CD4-positive, CD25-positive, alpha-beta regulatory T cell (primary cell): ENCODE results near the gene MOG. TPM values are rescaled to one million over a fixed set of nuclear protein-coding genes. Genes with fewer than 3 reads are reported as not detected.

Experiments used
- ATAC-seq, 2 donors: fragments of 150-1000 bp; cut with Tn5 transposase; one replicate each; pipeline ENCODE4 v1.10.0; 2021; ENCODE audit warnings: low read depth in 2 of 2, moderate number of reproducible peaks in 2 of 2, moderate library complexity in 1 of 2
- DNase-seq, 3 donors: peaks; one replicate each; pipeline versions ENCODE4 v3.0.0 to v3.0.0-alpha.2; 2012 to 2022; ENCODE audit warnings: mixed read lengths in 1 of 3
- H3K27ac ChIP-seq: one replicate; pipeline ENCODE4 v1.7.0; 2013; ENCODE audit warnings: mild to moderate bottlenecking, low read length; ENCODE audit not compliant: insufficient read depth, poor library complexity, severe bottlenecking
- H3K27me3 ChIP-seq: one replicate; pipeline ENCODE4 v1.7.0; 2013; ENCODE audit warnings: low read length; ENCODE audit not compliant: control insufficient read depth, insufficient read depth
- H3K36me3 ChIP-seq: one replicate; pipeline ENCODE4 v1.7.0; 2013; ENCODE audit warnings: mild to moderate bottlenecking, low read length, moderate library complexity; ENCODE audit not compliant: control insufficient read depth, insufficient read depth
- H3K4me1 ChIP-seq: 2 replicates; pipeline ENCODE4 v1.7.0; 2013; ENCODE audit warnings: mild to moderate bottlenecking, low read length; ENCODE audit not compliant: insufficient read depth, control insufficient read depth, poor library complexity, severe bottlenecking
- H3K4me3 ChIP-seq: one replicate; pipeline ENCODE4 v1.7.0; 2013; ENCODE audit warnings: low read depth, mild to moderate bottlenecking, low read length, moderate library complexity
- H3K9me3 ChIP-seq, 2 experiments: 1 replicate in 1 of 2; 2 replicates in 1 of 2; pipeline ENCODE4 v1.7.0; 2013; ENCODE audit warnings: low read length in 2 of 2, mild to moderate bottlenecking in 1 of 2, moderate library complexity in 1 of 2; ENCODE audit not compliant: control insufficient read depth in 2 of 2
- H3K27ac Mint-ChIP-seq, 3 donors: one replicate each; pipeline ENCODE4 v1.8.0; 2020 to 2022; ENCODE audit warnings: mild to moderate bottlenecking in 3 of 3, mixed read lengths in 3 of 3, moderate library complexity in 2 of 3
- H3K27me3 Mint-ChIP-seq: one replicate; pipeline ENCODE4 v1.8.0; 2022; ENCODE audit warnings: mild to moderate bottlenecking, mixed read lengths
- H3K36me3 Mint-ChIP-seq: one replicate; pipeline ENCODE4 v1.8.0; 2020; ENCODE audit warnings: mixed read lengths
- H3K4me1 Mint-ChIP-seq, 4 donors: one replicate each; pipeline ENCODE4 v1.8.0; 2020 to 2022; ENCODE audit warnings: mixed read lengths in 4 of 4, mild to moderate bottlenecking in 1 of 4
- H3K4me3 Mint-ChIP-seq, 4 donors: one replicate each; pipeline ENCODE4 v1.8.0; 2020 to 2022; ENCODE audit warnings: mild to moderate bottlenecking in 4 of 4, mixed read lengths in 4 of 4, moderate library complexity in 3 of 4
- H3K9me3 Mint-ChIP-seq, 7 donors: one replicate each; pipeline ENCODE4 v1.8.0; 2020 to 2022; ENCODE audit warnings: mixed read lengths in 7 of 7, mild to moderate bottlenecking in 3 of 7, moderate library complexity in 2 of 7
- polyA plus RNA-seq, 4 donors: library from polyadenylated mRNA; unstranded; fragments of 300-500 nt; fragmentation: Illumina TruSeq; gene quantifications; one replicate each; pipeline ENCODE4 v1.2.3, GENCODE V29; 2021
- total RNA-seq: library from RNA; stranded (reverse); gene quantifications from one replicate; pipeline ENCODE4 v1.2.3, GENCODE V29; 2022

The MOG gene
- total and polyA plus RNA-seq, 5 donors from 2014 or later: not detected

- H3K4me3 ChIP-seq: peak overlapping the region; percentile 78
- Mint-ChIP-seq H3K36me3 (no peaks in the 10 kb centered on the region), H3K4me1 (peaks cover 14 to 46% (median 33%) of the 10 kb centered on the region in 4 donors), H3K9me3 (no peaks in the 10 kb centered on the region), H3K27me3 (peaks cover 7% of the 10 kb centered on the region), H3K27ac (peak overlapping the region; percentile 84 to 94 (median 89)), H3K4me3 (peak overlapping the region; percentile 73 to 85 (median 80))
- ATAC-seq: peak; percentile 89 to 90
- H3K4me1 ChIP-seq: peaks cover 26% of the 10 kb centered on the region
- H3K9me3 ChIP-seq: no peaks in the 10 kb centered on the region
- peak; percentile 17 to 94 (median 88) for DNase-seq
- H3K27ac ChIP-seq: peak overlapping the region; percentile 65
- no peaks in the 10 kb centered on the region for H3K36me3 ChIP-seq
- H3K27me3 ChIP-seq: no peaks in the 10 kb centered on the region
Observed at GRCh38 chr6:29708432-29709179, 51.7 kb downstream of the MOG start.

- H3K36me3 Mint-ChIP-seq: no peaks in the 10 kb centered on the region
- peaks cover 7% of the 10 kb centered on the region for H3K27me3 Mint-ChIP-seq
- Histone ChIP-seq H3K4me3 (peak overlapping the region; percentile 78), H3K36me3 (no peaks in the 10 kb centered on the region), H3K9me3 (no peaks in the 10 kb centered on the region), H3K4me1 (peaks cover 26% of the 10 kb centered on the region), H3K27ac (peak overlapping the region; percentile 65), H3K27me3 (no peaks in the 10 kb centered on the region)
- peak overlapping the region; percentile 73 to 85 (median 80) for H3K4me3 Mint-ChIP-seq
- no peaks in the 10 kb centered on the region for H3K9me3 Mint-ChIP-seq
- peaks cover 14 to 46% (median 33%) of the 10 kb centered on the region in 4 donors for H3K4me1 Mint-ChIP-seq
- H3K27ac Mint-ChIP-seq: peak overlapping the region; percentile 84 to 94 (median 89)
- DNase-seq (no peak), ATAC-seq (no peak)
Observed at GRCh38 chr6:29709188-29709587, 52.3 kb downstream of the MOG start.

GRCh38 chr6:29710281-29710941 is 53.5 kb downstream of the MOG start:
- Mint-ChIP-seq H3K4me3 (peak overlapping the region in 1 of 4 donors; percentile 50), H3K27ac (peak overlapping the region in 1 of 3 donors; percentile 37), H3K9me3 (no peaks in the 10 kb centered on the region), H3K27me3 (no peaks in the 10 kb centered on the region), H3K4me1 (peaks cover 14 to 46% (median 37%) of the 10 kb centered on the region in 4 donors), H3K36me3 (no peaks in the 10 kb centered on the region)
- Histone ChIP-seq H3K9me3 (no peaks in the 10 kb centered on the region), H3K27ac (no peak overlapping the region), H3K36me3 (no peaks in the 10 kb centered on the region), H3K4me3 (no peak overlapping the region), H3K27me3 (no peaks in the 10 kb centered on the region), H3K4me1 (peaks cover 26% of the 10 kb centered on the region)
- no peak for DNase-seq
- no peak for ATAC-seq

- no peak overlapping the region for H3K4me3 Mint-ChIP-seq
- H3K4me1 Mint-ChIP-seq: peaks cover 2 to 36% (median 13%) of the 10 kb centered on the region in 4 donors
- no peak overlapping the region for H3K4me3 ChIP-seq
Observed at GRCh38 chr6:29720863-29721262, 64.0 kb downstream of the MOG start.

More at GRCh38 chr6:29720863-29721262, 64.0 kb downstream of the MOG start:
- Histone ChIP-seq H3K4me1 (peaks cover 23% of the 10 kb centered on the region), H3K27ac (no peak overlapping the region), H3K9me3 (no peaks in the 10 kb centered on the region), H3K27me3 (no peaks in the 10 kb centered on the region), H3K36me3 (peaks cover 17% of the 10 kb centered on the region)
- DNase-seq: peak in 1 of 3 donors; percentile 48
- ATAC-seq: no peak
- Mint-ChIP-seq H3K27ac (no peak overlapping the region), H3K36me3 (peaks cover 18% of the 10 kb centered on the region), H3K27me3 (no peaks in the 10 kb centered on the region), H3K9me3 (no peaks in the 10 kb centered on the region)

Other genes starting within 250 kb of the MOG start
- gene OR12D1, start 242.2 kb upstream of the MOG start, total RNA-seq: not detected
- gene OR12D1, start 242.2 kb upstream of the MOG start, polyA plus RNA-seq: not detected
- gene OR10C1, start 217.8 kb upstream of the MOG start, total RNA-seq: not detected
- not detected for gene OR10C1, start 217.8 kb upstream of the MOG start, polyA plus RNA-seq
- gene OR11A1, start 200.0 kb upstream of the MOG start, total RNA-seq: not detected
- gene OR11A1, start 200.0 kb upstream of the MOG start, polyA plus RNA-seq: not detected
- gene OR2H1, start 199.9 kb upstream of the MOG start, total RNA-seq: not detected
- gene OR2H1, start 199.9 kb upstream of the MOG start, polyA plus RNA-seq: not detected
- not detected for gene MAS1L, start 169.1 kb upstream of the MOG start, total RNA-seq
- not detected for gene MAS1L, start 169.1 kb upstream of the MOG start, polyA plus RNA-seq
- not detected for gene UBD, start 97.4 kb upstream of the MOG start, total RNA-seq
- not detected for gene UBD, start 97.4 kb upstream of the MOG start, polyA plus RNA-seq
- gene OR2H2, start 72.0 kb upstream of the MOG start, total RNA-seq: not detected
- not detected for gene OR2H2, start 72.0 kb upstream of the MOG start, polyA plus RNA-seq
- 56.3 TPM for gene GABBR1, start 23.9 kb upstream of the MOG start, total RNA-seq
- gene GABBR1, start 23.9 kb upstream of the MOG start, polyA plus RNA-seq: 1 to 10 TPM in 3 of 4 donors, under 1 TPM in 1; 0.60 to 1.8 (median 1.5) TPM
- 2.4 TPM for gene ZFP57, start 24.1 kb downstream of the MOG start, total RNA-seq
- gene ZFP57, start 24.1 kb downstream of the MOG start, polyA plus RNA-seq: 1 to 10 TPM in 2 of 4 donors, not detected in 2; 1.0 to 4.8 TPM
- gene HLA-F, start 66.3 kb downstream of the MOG start, total RNA-seq: 1,143 TPM
- gene HLA-F, start 66.3 kb downstream of the MOG start, polyA plus RNA-seq: 100 to 1,000 TPM; 302 to 457 (median 429) TPM
- 0.49 TPM for gene HLA-G, start 170.7 kb downstream of the MOG start, total RNA-seq
- gene HLA-G, start 170.7 kb downstream of the MOG start, polyA plus RNA-seq: 1 to 10 TPM in 3 of 4 donors, under 1 TPM in 1; 0.39 to 3.2 (median 1.3) TPM